ENCODE results near the gene VPREB3.

GRCh38 chr22:23763954-23764353 lies 9.7 kb upstream of the VPREB3 start:
- TF ChIP-seq ESRRA (IDR thresholded peaks at IDR 0.05; ENCODE audit: borderline replicate concordance, low read length) = no peak
- TF ChIP-seq HOXB13 (CRISPR knock-in tag; IDR thresholded peaks at IDR 0.05; ENCODE audit: low read depth) = no peak
- TF ChIP-seq POLR2A (IDR thresholded peaks at IDR 0.05; ENCODE audit: low read length) = no peak
- no peak for TF ChIP-seq RAD21 (conservative IDR thresholded peaks at IDR 0.05 in 1 of 2, IDR thresholded peaks at IDR 0.05 in 1 of 2)
- TF ChIP-seq SMC3 (IDR thresholded peaks at IDR 0.05) = no peak
- TF ChIP-seq BHLHE40 (IDR thresholded peaks at IDR 0.05; ENCODE audit: low read depth, low read length) = no peak
- no peak for TF ChIP-seq REST (IDR thresholded peaks at IDR 0.05)
- TF ChIP-seq HOXA7 (CRISPR knock-in tag; IDR thresholded peaks at IDR 0.05) = no peak
- no peak for TF ChIP-seq CTCF (IDR thresholded peaks at IDR 0.05)
- TF ChIP-seq TP53 (CRISPR knock-in tag; IDR thresholded peaks at IDR 0.05) = no peak
- TF ChIP-seq EP300 (IDR thresholded peaks at IDR 0.05) = no peak
- no peak for TF ChIP-seq PBX3 (IDR thresholded peaks at IDR 0.05)
- no peak for TF ChIP-seq MAFK (IDR thresholded peaks at IDR 0.05; ENCODE audit: partially characterized antibody)
- no peak for TF ChIP-seq PHF8 (IDR thresholded peaks at IDR 0.05; ENCODE audit: borderline replicate concordance, low read depth)
